ENCODE measurements around the gene NAA38. TPM values are rescaled to one million over a fixed set of nuclear protein-coding genes. Genes with fewer than 3 reads are reported as not detected.
A peak's percentile ranks its signal among the peaks of the same experiment; 100 is the strongest.

Gene NAA38
- total RNA-seq, 1 donor from 2014 or later: 64.9 TPM

DNA sequence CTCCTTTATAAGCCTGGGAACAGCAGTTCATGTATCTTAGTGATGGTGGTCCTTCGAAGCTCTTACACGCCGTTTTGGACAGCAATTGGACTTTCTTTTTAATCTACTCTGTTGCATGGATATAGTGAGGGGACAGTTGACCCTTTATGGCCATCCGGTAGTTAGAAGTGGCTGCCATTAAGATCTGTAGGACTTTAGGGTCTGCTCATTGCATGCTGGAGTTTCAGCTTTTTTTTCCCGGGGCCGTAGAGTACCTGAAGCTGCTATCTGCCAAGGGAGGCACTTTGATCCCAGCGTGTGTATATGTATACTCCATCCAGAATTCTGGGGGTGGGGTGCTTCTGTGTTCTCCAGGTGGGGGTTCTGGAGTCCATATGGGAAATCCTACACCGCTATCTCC is 1.7 kb upstream of the NAA38 start:
- DNase-seq (ENCODE audit: extremely low spot score, unreplicated experiment): no peak
- no peak overlapping the region for H3K4me3 Mint-ChIP-seq
- TF ChIP-seq, protein P1, sequence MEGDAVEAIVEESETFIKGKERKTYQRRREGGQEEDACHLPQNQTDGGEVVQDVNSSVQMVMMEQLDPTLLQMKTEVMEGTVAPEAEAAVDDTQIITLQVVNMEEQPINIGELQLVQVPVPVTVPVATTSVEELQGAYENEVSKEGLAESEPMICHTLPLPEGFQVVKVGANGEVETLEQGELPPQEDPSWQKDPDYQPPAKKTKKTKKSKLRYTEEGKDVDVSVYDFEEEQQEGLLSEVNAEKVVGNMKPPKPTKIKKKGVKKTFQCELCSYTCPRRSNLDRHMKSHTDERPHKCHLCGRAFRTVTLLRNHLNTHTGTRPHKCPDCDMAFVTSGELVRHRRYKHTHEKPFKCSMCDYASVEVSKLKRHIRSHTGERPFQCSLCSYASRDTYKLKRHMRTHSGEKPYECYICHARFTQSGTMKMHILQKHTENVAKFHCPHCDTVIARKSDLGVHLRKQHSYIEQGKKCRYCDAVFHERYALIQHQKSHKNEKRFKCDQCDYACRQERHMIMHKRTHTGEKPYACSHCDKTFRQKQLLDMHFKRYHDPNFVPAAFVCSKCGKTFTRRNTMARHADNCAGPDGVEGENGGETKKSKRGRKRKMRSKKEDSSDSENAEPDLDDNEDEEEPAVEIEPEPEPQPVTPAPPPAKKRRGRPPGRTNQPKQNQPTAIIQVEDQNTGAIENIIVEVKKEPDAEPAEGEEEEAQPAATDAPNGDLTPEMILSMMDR (conservative IDR thresholded peaks at IDR 0.05): no peak
- H3K36me3 Mint-ChIP-seq: peaks cover 14% of the 10 kb centered on the region
- H3K9me3 Mint-ChIP-seq: no peaks in the 10 kb centered on the region
- H3K4me1 Mint-ChIP-seq (ENCODE audit: unreplicated experiment): peaks cover 35% of the 10 kb centered on the region
- H3K27ac Mint-ChIP-seq: no peak overlapping the region
- no peaks in the 10 kb centered on the region for H3K27me3 Mint-ChIP-seq

DNA sequence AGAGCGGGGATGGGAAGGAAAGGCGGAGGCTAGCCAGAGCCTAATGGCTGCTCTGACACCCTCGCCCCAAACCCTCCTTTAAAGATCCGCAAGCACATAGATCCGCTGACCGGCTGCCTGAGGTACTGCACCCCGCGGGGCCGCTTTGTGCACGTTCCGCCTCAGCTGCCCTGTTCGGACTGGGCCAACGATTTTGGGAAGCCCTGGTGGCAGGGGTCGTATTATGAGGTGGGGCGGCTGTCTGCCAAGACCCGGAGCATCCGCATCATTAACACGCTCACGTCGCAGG is 1.1 kb upstream of the NAA38 start:
- DNase-seq (ENCODE audit: extremely low spot score, unreplicated experiment): peak; percentile 70
- Mint-ChIP-seq H3K27me3 (no peaks in the 10 kb centered on the region), H3K27ac (no peak overlapping the region), H3K36me3 (peaks cover 14% of the 10 kb centered on the region), H3K4me1 (ENCODE audit: unreplicated experiment) (peaks cover 34% of the 10 kb centered on the region), H3K4me3 (no peak overlapping the region), H3K9me3 (no peaks in the 10 kb centered on the region)
- TF ChIP-seq, protein P1 (conservative IDR thresholded peaks at IDR 0.05): peak; percentile 68

DNA sequence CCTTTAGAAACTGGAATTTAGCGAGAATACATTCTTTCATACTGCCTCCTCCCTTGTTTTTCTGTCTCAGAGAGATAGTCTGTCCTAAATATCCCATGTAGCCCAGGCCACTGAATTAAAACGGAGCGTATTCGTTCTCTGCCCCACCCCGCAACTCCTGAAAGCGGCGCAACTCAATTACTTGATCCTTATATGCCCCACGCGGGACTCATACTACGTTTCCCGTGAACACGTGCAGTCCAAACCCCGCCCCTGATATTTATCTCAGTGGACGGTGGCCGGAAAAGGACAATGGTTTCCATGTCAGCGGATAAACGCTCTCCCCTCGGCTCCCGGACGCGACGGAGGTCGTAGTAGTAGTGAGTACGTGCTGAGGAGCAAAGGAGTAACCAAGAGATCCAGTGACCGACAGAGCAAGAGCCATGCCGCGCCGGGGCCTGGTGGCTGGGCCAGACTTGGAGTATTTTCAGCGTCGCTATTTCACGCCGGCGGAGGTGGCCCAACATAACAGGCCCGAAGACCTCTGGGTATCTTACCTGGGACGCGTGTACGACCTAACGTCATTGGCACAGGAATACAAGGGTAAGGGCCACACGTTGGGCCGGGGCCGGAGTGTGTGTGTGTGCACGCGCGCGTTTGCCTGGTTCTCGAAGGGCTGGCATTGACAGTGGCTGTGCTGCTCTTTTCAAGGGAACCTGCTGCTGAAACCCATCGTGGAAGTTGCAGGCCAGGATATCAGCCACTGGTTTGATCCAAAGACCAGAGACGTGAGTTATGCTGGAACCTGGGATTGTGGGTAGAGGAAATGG is 558 bp upstream of the NAA38 start, which contains the start of gene CYB5D1:
CYB5D1 (plus strand) TSS at position 291 of the 809 bp plus-strand sequence; CDS start at position 423, 132 bp downstream.
- Mint-ChIP-seq H3K9me3 (no peaks in the 10 kb centered on the region), H3K4me3 (no peak within 1 kb of the TSS), H3K4me1 (ENCODE audit: unreplicated experiment) (peaks cover 28% of the 10 kb centered on the region), H3K36me3 (peaks cover 14% of the 10 kb centered on the region), H3K27me3 (no peaks in the 10 kb centered on the region), H3K27ac (no peak within 1 kb of the TSS)
- TF ChIP-seq, protein P1 (conservative IDR thresholded peaks at IDR 0.05): no peak
- peak; percentile 85 for DNase-seq (ENCODE audit: extremely low spot score, unreplicated experiment)

DNA sequence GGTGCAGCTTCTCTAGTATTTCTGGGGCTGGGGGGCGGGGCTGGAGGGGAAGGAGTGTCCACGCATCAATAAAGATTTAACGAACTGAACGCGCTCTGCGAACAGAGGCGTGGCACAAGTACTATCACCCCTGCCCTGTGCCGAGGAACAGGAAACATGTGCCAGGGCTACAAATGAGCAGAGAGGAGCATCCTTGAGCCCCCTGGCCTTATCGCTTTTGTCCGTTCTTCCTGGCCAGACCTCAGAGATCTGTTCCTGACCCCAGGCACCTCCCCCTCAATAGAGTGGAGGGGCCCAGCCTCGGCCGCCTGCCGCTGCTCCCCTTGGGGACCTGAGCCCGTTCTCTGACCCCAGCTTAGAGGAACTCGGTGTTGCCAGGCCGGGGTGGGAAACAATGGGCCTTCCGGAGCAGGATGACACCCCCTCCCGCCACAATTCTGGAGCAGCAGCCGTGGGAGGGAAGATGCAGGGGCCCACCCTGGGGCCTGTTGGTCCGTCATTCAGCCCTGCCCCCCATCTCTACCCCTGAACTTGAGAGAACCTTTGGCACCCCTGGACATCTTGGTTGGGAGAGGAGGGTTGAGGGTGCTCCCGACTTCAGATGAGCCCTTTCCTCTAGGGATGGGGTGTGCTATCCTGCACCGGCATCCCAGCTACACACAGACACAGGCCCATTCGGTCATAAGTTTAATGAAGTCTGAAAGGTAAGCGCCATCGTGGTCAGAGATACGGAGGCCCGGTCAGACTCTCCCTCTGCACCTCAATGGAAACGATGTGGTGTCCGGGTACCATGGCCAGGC is 1.1 kb downstream of the NAA38 start:
- DNase-seq (ENCODE audit: extremely low spot score, unreplicated experiment): peak; percentile 69
- Mint-ChIP-seq H3K27me3 (no peaks in the 10 kb centered on the region), H3K27ac (no peak overlapping the region), H3K4me1 (ENCODE audit: unreplicated experiment) (peaks cover 22% of the 10 kb centered on the region), H3K36me3 (peaks cover 16% of the 10 kb centered on the region), H3K4me3 (no peak overlapping the region), H3K9me3 (no peaks in the 10 kb centered on the region)
- TF ChIP-seq, protein P1 (conservative IDR thresholded peaks at IDR 0.05): no peak

DNA sequence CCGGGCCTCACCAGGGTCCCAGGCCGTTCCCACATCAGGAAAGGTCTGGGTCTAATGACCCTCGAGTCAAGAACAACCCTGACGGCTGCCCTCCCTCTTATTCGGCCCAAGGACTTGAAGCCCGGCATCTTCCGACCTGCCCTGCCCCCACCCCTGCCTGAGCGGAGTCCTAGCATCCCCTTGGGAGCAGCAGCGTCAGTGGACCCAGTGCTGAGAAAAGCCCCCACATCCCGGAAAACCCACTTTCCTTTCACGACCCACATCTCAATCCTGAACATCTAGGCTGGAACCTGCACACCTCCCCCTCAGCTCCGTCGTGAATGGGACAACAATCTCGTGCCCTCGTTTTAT is 1.7 kb downstream of the NAA38 start:
- Mint-ChIP-seq H3K36me3 (peaks cover 16% of the 10 kb centered on the region), H3K4me3 (no peak overlapping the region), H3K9me3 (no peaks in the 10 kb centered on the region), H3K27me3 (no peaks in the 10 kb centered on the region), H3K27ac (no peak overlapping the region), H3K4me1 (ENCODE audit: unreplicated experiment) (peaks cover 22% of the 10 kb centered on the region)
- TF ChIP-seq, protein P1 (conservative IDR thresholded peaks at IDR 0.05): no peak
- DNase-seq (ENCODE audit: extremely low spot score, unreplicated experiment): no peak
